Tibial nerve (tissue), 4 donors: ENCODE results near the gene STH.

ENCODE experiments used
- CTCF ChIP-seq, 5 experiments: fragments of 200-600 bp in 3 of 5; fragments of 450-650 bp in 2 of 5; sonication (generic) in 3 of 5; IDR thresholded peaks; one replicate each; pipeline ENCODE4 v1.5.1; 2016 to 2019; ENCODE audit warnings: antibody characterized with exemption in 5 of 5, mild to moderate bottlenecking in 3 of 5, moderate library complexity in 2 of 5
- EP300 ChIP-seq, 2 donors: sonication (generic); formaldehyde crosslinking; IDR thresholded peaks; one replicate each; pipeline ENCODE4 v1.6.1; 2017; ENCODE audit warnings: antibody characterized with exemption in 2 of 2, mild to moderate bottlenecking in 1 of 2
- POLR2A ChIP-seq, 2 donors: fragments of 450-650 bp; IDR thresholded peaks; one replicate each; pipeline ENCODE4 v1.6.1; 2017; ENCODE audit warnings: antibody characterized with exemption in 2 of 2, mild to moderate bottlenecking in 2 of 2, moderate library complexity in 2 of 2

GRCh38 chr17:46000292-46000691, 1.2 kb downstream of the STH start:
- TF ChIP-seq POLR2A (IDR thresholded peaks at IDR 0.05) (no peak), CTCF (IDR thresholded peaks at IDR 0.05) (no peak), EP300 (IDR thresholded peaks at IDR 0.05) (no peak)
